ENCODE data around the gene RMND1.
"Not testable (repeated sequence)": the region's sequence is repeated elsewhere in the genome, so short reads cannot be mapped to it uniquely, and the experiment has no call there.

RMND1 gene

GRCh38 chr6:151451417-151451949 lies 443 bp downstream of the RMND1 start:
- DNase-seq, result no peak

GRCh38 chr6:151450928-151451327 lies 998 bp downstream of the RMND1 start:
- not testable (repeated sequence) for DNase-seq

- no peak for DNase-seq
These were observed 3.3 kb downstream of the RMND1 start for GRCh38 chr6:151448623-151449022.

GRCh38 chr6:151447237-151447636 lies 4.7 kb downstream of the RMND1 start:
- DNase-seq, result no peak

GRCh38 chr6:151445482-151445881 lies 6.4 kb downstream of the RMND1 start:
- DNase-seq, result no peak

GRCh38 chr6:151443911-151444621 lies 7.9 kb downstream of the RMND1 start:
- DNase-seq, result no peak

- DNase-seq, result no peak
These were observed 8.5 kb downstream of the RMND1 start for GRCh38 chr6:151443454-151443853.

GRCh38 chr6:151442371-151442770 lies 9.6 kb downstream of the RMND1 start:
- no peak for DNase-seq

GRCh38 chr6:151441390-151442166 lies 10.3 kb downstream of the RMND1 start:
- no peak for DNase-seq

GRCh38 chr6:151440930-151441329 lies 11.0 kb downstream of the RMND1 start:
- DNase-seq, result no peak

GRCh38 chr6:151440498-151440897 lies 11.4 kb downstream of the RMND1 start:
- no peak for DNase-seq

- no peak for DNase-seq
These were observed 14.5 kb downstream of the RMND1 start for GRCh38 chr6:151437401-151437800.

GRCh38 chr6:151436802-151437201 lies 15.1 kb downstream of the RMND1 start:
- no peak for DNase-seq

GRCh38 chr6:151436300-151436699 lies 15.6 kb downstream of the RMND1 start:
- no peak for DNase-seq

- no peak for DNase-seq
These were observed 17.6 kb downstream of the RMND1 start for GRCh38 chr6:151434369-151434768.

GRCh38 chr6:151432651-151433050 lies 19.3 kb downstream of the RMND1 start:
- DNase-seq, result no peak

GRCh38 chr6:151431337-151431736 lies 20.6 kb downstream of the RMND1 start:
- no peak for DNase-seq

GRCh38 chr6:151430886-151431285 lies 21.0 kb downstream of the RMND1 start:
- DNase-seq, result no peak

- no peak for DNase-seq
These were observed 23.7 kb downstream of the RMND1 start for GRCh38 chr6:151428093-151428735.

- no peak for DNase-seq
These were observed 26.4 kb downstream of the RMND1 start for GRCh38 chr6:151425561-151425960.

- DNase-seq, result no peak
These were observed 28.9 kb downstream of the RMND1 start for GRCh38 chr6:151422981-151423380.

- no peak for DNase-seq
These were observed 34.4 kb downstream of the RMND1 start for GRCh38 chr6:151417477-151417876.

- no peak for DNase-seq
These were observed 37.2 kb downstream of the RMND1 start for GRCh38 chr6:151414641-151415260.

Measured in NCI-H187 treated with DMSO at 0.1 percent for 48 hours (cell line).